NCI-H82 (cell line): Measurements from ENCODE around the gene CNNM1.

Experiments
- DNase-seq: peaks from one replicate; lab custom pipeline; 2025; lab: John Stamatoyannopoulos, UW

The CNNM1 gene

DNA sequence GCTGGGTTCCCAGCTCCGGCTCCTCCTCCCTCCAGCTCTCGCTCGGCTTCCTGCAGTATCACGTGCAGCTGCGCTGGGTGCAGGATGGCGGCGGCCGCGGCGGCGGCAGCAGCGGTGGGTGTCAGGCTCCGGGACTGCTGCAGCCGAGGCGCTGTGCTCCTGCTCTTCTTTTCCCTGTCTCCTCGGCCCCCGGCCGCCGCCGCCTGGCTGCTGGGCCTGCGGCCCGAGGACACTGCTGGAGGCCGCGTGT lies at the start of gene CNNM1:
TSS of gene CNNM1 (plus strand) at position 53 of the 250 bp plus-strand sequence. CDS start at position 85, 32 bp downstream.
- DNase-seq = peak; percentile 73

GRCh38 chr10:99279626-99280111 lies 49.5 kb upstream of the CNNM1 start:
- DNase-seq = no peak

DNA sequence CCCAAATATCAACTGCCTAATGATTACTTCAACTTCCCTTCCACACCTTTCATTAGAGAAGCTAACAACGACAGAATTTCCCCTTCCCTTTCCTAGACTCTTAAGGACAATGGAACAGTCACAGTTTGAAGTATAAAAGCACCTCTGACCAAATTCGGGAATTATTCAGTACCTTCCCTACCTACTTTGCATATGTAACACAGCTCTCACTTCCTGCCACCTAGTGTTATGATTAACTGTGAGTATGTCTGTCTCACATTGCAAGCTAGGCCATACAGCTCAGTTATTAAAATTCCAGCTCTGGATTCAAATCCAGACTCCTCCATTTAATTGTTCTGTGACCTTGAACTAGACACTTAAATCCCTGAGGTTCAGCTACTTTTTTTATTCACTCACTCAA lies 48.7 kb upstream of the CNNM1 start:
- no peak for DNase-seq

- DNase-seq = no peak
These were observed 43.3 kb upstream of the CNNM1 start for GRCh38 chr10:99285881-99286280.

DNA sequence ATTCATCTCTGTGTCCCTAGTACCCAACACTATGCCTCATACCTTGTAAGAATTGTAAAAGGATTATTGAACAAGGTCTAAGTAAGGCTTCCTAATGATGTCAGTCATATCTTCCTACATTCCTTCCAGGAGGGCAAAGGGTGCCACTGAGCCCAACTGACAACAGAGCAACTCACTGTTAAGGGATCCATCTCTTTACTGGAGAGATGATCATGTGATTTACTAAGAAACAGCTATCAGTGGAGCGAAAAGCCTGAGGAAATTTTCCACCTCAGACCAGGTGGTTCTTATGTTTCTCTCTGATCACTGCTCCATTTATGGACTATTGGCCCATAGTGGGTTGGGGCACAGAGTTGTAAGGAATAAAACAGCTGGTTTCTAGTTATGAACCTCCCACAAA lies 38.9 kb upstream of the CNNM1 start:
- DNase-seq = no peak

DNA sequence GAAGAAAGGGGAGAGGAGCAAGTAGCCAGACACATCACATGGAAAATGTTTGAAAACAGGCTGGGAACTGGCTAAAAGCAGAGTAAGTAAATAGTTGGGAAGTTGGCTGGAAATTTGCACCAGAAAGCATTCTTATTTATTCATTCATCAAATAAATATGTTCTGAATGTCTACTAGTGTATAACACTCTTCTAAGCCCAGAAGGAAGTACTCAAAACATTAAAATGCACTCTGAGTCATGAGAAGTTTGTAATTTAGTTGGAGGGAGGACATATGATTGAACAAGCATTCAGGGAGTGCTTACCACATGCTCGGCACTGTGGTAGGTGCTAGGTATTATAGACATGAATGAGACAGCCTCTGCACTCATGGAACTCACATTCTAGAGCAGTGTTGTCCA lies 37.0 kb upstream of the CNNM1 start:
- DNase-seq = no peak

GRCh38 chr10:99296605-99297004 lies 32.6 kb upstream of the CNNM1 start:
- no peak for DNase-seq

- peak; percentile 21 for DNase-seq
These were observed 32.1 kb upstream of the CNNM1 start for GRCh38 chr10:99297033-99297432.

- DNase-seq = peak; percentile 46
These were observed 25.0 kb upstream of the CNNM1 start for GRCh38 chr10:99303899-99304861.

DNA sequence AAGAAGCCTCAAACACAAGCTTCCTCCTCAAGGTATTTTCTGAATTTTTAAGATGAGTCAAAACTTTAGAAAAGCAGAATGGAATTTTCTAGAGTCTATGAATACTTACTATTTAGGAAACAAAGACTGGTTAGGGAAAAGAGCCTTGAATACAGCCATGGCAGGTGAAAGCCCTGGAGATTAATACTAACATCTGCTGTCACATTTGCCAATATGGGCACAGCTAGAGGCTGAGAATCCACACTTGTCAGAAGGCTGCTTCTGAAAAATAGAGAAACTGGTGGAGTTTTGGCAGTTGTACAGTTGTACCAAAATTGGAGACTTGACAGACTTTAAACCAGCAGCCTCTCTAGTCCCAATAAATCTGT lies 24.3 kb upstream of the CNNM1 start:
- DNase-seq = peak; percentile 68

GRCh38 chr10:99312501-99312900 lies 16.7 kb upstream of the CNNM1 start:
- no peak for DNase-seq

GRCh38 chr10:99315853-99316252 lies 13.3 kb upstream of the CNNM1 start:
- DNase-seq = no peak

DNA sequence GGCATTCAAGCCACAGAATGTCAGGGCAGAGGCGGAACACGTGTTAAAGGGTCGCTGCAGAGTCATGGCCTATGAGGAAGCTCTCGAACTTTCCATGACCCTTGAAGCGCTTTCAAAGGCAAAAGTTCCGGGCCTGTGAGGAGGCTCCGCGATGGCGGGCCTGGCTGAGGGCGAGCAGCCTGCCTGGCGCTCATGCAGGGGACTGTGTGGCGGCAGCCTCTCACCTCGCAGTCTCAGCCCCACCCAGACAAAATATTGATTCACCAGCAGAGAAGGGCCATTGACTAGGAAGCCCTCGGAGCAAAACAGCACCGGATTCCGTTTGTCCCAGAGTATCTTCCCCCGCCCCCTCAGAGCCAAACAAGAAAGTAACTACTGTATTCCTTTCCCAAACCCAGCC lies 12.8 kb upstream of the CNNM1 start:
- no peak for DNase-seq

- DNase-seq = peak; percentile 74
These were observed 11.1 kb upstream of the CNNM1 start for GRCh38 chr10:99318048-99318447.

- peak; percentile 36 for DNase-seq
These were observed 10.7 kb upstream of the CNNM1 start for GRCh38 chr10:99318475-99318874.

DNA sequence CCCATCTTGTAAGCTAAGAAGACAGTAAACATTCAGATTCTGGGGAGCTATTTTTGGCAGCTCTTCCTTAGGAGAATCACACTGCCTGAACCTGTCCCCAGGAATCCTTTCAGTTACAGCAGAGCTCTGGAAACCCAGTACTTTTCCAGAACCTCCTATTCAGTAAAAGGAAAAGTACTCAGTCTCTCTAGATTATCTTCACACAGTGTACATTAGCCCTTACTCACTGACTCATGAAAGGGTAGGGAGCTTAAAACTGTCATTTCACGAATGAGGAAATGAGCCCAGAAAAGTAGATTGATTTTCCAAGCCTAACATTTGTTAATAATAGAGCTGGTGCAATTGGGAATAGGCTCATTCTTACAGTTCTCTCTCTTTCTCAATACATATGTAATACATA lies 3.9 kb upstream of the CNNM1 start:
- no peak for DNase-seq

GRCh38 chr10:99326871-99327270 lies 2.3 kb upstream of the CNNM1 start:
- DNase-seq = no peak

- no peak for DNase-seq
These were observed 415 bp upstream of the CNNM1 start for GRCh38 chr10:99328579-99329303.

- DNase-seq = peak; percentile 54
These were observed 594 bp downstream of the CNNM1 start for GRCh38 chr10:99329554-99330346.

GRCh38 chr10:99330347-99330924 lies 1.3 kb downstream of the CNNM1 start:
- DNase-seq = peak; percentile 63

DNA sequence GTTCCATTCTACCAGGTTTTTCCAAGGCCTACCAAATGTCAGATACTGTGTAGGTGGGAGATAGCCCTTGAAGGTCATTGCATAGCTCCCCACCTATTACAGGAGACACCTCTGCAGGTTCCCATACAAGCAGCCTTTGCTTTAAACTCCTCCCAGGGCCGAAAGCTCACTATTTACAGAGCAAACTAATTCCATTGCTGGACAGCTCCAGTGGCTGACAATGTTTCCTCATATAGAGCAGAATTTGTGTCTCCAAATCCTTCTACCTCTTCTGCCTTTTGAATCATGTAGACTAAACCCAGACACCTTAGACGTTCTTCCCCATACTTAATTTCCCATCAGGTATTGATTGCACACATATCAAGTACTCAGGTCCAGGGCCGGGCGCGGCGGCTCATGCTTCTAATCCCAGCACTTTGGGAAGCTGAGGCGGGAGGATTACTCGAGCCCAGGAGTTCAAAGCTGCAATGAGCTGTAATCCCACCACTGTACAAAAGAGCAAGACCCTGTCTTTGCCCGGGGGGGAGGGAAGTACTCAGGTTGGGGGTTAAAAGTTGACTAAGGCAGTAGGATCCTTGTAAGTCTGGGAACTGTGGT lies 2.1 kb downstream of the CNNM1 start:
- peak; percentile 73 for DNase-seq
